SK-N-SH treated with all-trans-retinoic acid at 6 μM for 48 hours (cell line): ENCODE results near the gene SSBP4.

ENCODE experiments used
- ARNTL ChIP-seq: fragments of 450-650 bp; formaldehyde crosslinking; IDR thresholded peaks from 2 replicates; pipeline ENCODE4 v1.5.0; 2020; ENCODE audit warnings: low read depth, mild to moderate bottlenecking, moderate library complexity, borderline replicate concordance
- RARB ChIP-seq: fragments of 250-450 bp; sonication (Bioruptor Pico); IDR thresholded peaks from 2 replicates; pipeline ENCODE4 v1.8.0; 2021; ENCODE audit warnings: mild to moderate bottlenecking, moderate library complexity
- TSHZ2 ChIP-seq: fragments of 250-450 bp; sonication (Bioruptor Pico); IDR thresholded peaks from 2 replicates; pipeline ENCODE4 v1.5.0; 2020; ENCODE audit warnings: mild to moderate bottlenecking, moderate library complexity

GRCh38 chr19:18396471-18397241 lies 22.5 kb upstream of the SSBP4 start:
- TF ChIP-seq ARNTL (CRISPR knock-in tag) (no peak), TSHZ2 (no peak), RARB (CRISPR knock-in tag) (no peak)
